GM21529 (cell line): Measurements from ENCODE around the gene POMT2.
"Not testable (repeated sequence)": the region's sequence is repeated elsewhere in the genome, so short reads cannot be mapped to it uniquely, and the experiment has no call there.

ENCODE experiments used
- ATAC-seq: cut with Tn5 transposase; IDR thresholded peaks from one replicate; pipeline ENCODE4 v1.9.1; 2021; ENCODE audit not compliant: unreplicated experiment

POMT2 gene, protein sequence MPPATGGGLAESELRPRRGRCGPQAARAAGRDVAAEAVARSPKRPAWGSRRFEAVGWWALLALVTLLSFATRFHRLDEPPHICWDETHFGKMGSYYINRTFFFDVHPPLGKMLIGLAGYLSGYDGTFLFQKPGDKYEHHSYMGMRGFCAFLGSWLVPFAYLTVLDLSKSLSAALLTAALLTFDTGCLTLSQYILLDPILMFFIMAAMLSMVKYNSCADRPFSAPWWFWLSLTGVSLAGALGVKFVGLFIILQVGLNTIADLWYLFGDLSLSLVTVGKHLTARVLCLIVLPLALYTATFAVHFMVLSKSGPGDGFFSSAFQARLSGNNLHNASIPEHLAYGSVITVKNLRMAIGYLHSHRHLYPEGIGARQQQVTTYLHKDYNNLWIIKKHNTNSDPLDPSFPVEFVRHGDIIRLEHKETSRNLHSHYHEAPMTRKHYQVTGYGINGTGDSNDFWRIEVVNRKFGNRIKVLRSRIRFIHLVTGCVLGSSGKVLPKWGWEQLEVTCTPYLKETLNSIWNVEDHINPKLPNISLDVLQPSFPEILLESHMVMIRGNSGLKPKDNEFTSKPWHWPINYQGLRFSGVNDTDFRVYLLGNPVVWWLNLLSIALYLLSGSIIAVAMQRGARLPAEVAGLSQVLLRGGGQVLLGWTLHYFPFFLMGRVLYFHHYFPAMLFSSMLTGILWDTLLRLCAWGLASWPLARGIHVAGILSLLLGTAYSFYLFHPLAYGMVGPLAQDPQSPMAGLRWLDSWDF

DNA sequence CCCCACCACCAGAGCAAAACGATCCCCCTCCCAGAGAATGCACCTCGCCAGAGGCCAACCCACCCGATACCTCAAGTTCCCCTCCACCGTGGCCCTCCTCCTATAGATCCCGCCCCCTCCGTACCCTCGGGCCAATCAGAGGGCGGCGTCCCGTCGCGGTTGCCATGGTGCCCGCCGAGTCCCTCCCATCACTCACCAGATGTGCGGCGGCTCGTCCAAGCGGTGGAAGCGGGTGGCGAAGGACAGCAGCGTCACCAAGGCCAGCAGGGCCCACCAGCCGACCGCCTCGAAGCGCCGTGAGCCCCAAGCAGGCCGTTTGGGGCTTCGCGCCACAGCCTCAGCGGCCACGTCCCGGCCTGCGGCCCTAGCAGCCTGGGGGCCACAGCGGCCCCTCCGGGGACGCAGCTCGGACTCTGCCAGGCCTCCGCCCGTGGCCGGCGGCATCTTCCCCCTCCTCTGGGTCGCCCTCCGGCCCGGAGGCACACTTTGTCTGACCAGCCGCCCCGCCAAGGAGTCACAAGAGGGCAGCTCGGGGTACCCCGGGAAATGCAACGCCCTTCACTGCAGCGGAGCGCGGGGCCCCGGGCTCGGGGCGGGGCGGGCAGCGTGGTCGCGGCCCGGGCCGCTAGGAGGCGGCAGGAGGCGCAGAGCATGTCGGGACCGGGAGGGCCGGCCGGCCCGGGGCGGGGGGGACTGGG, at the start of gene POMT2:
Gene POMT2 (minus strand): TSS at position 646 of the 698 bp plus-strand sequence. CDS start 202 bp downstream, at position 444.
- ATAC-seq: peak; percentile 66

DNA sequence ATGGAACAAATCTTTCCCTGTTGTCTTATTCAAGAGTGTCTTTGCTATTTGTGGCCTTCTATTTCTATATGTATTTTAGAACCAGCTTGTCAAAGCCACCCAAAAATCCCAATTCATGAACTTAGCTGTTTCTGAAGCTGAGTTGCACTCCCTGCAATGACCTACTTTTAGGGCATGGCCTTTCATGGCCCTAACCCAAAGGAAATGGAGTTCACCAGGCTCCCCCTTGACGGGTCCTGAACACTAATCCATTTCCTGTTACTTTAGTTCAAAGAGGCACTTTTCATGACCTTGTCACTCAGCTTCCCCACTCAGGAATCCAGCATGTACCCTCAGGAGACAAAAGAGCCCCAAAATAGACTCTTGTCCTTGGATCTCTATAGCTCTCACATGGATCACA, 48.6 kb upstream of the POMT2 start:
- no peak for ATAC-seq

DNA sequence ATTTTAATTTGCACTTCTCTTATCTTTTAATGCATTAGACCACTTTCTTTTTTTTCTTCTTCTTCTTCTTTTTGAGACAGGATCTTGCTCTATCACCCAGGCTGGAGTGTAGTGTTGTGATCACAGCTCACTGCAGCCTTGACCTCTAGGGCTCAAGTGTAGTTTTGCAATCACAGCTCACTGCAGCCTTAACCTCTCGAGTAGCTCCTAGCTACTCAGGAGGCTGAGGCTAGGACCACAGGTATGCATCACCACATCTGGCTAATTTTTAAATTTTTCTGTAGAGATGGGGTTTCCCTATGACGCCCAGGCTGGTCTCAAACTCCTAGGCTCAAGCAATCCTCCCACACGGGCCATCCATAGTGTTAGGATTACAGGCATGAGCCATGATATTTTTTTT, 43.5 kb upstream of the POMT2 start:
- ATAC-seq: peak; percentile 48

DNA sequence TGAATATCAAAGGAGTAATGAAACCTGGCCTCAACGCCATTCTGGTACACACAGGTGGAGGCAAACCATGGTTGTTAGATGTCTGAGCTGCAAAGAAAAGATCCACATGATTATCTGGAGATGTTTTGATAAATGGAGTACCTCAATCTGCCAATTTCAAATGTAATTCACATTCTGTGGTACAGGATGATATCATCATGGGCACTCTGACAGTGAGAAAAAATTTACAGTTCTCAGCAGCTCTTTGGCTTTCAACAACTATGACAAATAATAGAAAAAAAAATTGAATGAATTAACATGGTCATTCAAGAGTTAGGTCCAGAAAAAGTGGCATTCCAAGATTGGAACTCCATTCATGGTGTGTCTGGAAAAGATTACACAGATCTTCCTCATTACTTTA, 38.9 kb upstream of the POMT2 start:
- no peak for ATAC-seq

DNA sequence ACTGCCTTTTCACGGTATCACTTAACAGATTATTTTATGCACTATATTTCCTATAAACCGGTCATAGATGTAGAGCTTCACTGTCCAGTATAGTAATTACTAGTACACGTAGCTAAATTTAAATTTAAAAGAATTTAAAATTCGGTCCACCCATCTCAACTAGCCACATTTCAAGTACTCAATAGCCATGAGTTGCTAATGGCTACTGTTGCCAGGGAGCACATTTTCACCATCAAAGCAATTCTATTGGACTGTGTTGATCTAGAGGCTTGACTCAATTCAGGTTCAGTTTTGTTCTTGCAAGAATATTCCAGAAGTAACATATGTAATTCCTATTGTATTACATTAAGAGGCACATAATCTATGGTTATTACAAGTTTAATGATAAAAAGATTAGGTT, 36.2 kb upstream of the POMT2 start:
- ATAC-seq: no peak

DNA sequence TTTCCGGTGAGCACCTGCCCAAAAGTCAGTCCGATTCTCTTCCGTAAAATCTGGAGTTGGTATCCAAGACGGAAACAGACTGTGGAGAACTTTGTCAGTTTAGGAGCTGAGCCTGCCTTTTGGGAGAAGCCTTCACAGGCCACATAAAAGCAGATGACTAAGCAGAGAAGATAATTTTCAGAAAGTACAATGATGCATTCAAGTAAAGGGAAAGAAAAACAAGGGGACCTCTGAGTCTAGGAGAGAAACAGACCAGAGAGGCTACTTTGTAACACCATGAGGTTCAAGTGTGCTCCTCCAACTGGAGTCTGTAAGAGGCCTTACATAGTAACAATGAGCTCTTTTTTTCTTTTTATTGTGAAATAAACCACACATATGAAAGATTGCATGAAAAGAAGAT, 35.1 kb upstream of the POMT2 start:
- ATAC-seq: no peak

DNA sequence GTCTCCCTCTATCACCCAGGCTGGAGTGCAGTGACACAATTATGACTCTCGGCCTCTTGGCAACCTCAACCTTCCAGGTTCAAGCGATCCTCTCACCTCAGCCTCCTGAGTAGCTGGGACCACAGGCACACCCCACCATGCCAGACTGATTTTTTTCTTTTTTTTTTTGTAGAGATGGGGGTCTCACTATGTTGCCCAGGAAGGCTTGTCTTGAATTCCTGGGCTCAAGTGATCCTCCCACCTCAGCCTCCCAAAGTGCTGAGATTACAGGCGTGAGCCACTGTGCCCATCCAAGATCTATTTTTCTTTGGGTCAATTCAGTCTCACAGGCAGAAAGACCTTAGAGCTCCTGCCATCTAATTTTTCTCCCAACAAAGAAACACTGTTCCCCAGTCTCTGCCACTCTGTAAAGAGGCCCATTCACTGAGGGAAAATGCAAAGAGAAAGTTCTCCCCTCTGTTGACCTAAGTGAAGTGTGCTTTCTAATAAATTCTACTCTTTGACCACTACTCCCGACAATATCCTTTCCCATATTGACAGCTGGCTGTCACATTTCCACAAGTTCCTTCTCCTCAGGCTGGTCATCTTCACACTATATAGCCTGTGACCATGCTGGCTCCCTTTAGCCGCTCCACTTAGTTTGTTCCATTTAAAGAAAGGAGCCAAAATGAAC, 32.9 kb upstream of the POMT2 start:
- no peak for ATAC-seq

DNA sequence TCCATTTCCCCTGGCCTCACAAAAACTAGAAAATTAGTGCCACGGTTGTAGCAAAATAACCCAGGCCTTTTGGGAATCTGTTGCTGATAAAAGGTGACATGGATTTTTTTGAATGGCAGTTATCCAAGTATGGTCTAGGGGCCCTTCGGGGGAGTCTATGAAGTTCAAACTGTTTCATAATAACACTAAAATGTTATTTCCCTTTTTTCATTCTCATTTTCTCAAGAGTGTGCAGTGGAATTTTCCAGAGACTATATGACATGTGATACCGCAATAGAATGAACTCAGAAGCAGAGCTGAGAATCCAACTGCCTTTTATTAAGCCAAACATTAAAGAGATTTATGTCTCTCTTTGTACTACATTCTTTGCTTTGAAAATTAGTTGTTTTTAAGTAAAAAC, 27.1 kb upstream of the POMT2 start:
- ATAC-seq: no peak

DNA sequence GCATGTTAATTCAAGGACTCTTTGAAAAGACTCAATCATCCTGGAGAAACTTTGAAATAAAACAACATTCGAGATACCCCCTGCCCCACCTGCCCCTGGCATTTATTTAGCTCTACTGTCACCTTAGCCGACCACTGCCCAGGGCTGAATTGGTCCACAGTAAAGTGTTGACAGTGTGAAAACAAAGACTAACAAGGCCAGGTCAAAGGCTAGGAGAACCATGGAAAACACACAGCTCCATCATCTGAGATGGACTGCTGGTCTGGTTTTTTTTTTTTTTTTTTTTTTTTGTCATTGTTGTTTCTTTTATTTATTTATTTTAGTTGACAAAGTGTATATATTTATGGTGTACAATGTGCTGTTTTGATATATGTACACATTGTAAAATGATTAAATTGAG, 25.8 kb upstream of the POMT2 start:
- no peak for ATAC-seq

DNA sequence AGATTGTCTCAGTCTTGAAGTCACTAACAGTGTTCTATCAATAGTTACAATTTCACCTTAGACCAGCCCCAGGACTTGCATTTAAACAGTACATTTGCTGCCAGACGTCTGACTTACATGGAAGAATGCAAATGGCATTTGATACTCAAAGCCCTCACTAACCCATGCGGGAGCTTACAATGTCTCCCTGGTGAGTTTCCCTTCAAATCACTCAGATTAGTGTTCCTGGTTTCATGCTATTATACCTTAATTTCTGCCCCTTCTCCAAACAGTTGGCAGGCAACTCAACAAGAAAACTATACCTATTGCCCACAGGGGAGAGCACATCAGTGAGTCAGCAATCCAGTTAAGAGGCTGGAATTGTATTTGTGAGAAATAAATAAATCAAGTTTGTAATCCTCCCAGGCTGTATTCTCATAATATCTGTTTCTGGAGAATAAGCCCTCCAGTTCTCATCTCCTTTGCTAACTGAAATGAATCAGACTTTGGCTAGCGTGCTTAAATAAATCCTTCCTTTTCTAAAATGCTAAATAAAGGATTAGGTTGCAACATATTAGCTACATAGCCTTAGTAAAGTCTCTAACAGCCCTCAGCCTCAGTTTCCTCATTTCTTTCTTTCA, 23.8 kb upstream of the POMT2 start:
- no peak for ATAC-seq

DNA sequence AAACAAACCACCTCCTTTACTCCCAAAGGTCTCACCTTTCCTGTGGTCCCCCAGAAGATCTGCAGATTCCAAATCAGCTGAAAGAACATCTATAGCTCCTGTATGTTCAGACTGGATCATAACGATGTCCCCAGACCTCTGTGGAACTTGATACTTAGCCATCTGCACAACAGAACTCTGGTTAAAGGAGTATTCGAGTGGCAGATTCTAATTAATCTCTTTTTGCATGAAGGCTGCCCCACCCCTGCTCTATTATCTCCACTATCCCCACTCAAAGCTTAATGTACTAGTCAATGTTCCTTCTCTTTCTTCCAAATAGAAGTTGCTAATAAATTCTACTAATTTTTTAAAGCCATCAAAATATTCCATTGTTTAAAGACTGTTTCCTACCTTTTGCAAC, 23.0 kb upstream of the POMT2 start:
- ATAC-seq: no peak

DNA sequence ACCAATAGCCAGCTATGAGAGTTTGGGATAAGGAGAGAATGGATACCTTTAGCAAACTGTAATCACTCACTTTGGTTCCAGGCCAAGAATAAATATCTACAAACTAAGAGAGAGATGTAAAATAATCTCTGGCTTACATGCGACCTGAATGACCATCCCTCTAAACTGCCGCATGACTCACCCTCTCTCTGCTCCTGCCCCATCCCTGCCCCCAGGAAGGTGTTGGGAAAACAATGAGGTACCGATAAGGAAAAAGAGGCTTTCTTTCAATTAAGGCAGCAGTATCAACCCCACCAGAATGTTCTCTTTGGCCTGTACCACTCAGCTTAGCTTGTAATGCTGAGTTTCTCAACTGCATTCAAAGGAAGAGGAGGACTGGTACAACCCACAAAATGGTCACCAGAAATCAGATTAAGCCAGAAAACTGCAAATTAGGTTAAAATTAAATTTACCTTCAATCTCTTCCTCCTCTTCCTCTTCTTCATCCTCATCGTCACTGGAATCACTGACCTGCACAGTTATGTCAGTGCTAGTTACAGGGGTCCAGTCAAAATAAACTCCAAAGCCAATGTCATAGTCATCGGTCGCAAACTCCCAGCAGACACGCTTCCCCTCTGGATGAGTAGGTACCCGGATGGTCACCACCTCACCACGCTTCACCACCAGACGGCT, 22.2 kb upstream of the POMT2 start:
- ATAC-seq: no peak

DNA sequence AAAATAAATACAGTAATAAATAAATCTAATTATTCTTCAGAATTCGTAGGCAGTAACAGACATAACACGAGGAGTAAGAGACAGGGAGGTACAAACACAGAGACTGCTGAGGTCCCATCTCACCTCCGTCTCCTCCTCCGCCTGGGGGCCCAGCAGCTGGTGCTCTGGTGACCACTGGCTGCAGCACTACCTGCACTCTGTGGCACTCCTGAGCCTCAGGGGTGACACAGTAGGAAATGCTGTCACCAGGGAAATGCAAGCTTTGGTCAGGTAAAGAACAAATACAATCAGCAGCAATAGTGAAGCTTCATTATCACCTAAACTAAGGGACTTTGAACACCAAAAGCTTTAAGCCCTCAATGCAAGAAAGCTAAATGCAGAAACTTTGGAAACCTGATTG, 19.7 kb upstream of the POMT2 start:
- ATAC-seq: no peak

DNA sequence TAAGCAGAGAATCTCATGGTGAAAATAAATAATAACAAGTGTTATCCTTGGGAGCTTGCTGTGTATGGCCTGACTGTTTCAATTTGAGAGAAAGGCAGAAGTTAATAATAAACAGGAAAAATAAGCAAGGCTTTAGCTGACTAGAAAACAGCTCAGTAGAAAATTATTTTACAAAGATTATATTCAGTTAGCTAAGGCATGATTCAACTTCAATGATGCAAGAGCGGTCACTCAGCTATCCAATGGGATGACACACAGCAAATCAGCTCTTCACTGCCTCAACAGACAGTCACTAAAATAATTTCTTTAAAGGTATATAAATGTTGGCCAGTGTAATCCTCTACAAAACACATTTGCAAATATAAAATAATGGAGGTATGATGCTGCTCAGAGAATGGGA, 18.7 kb upstream of the POMT2 start:
- no peak for ATAC-seq

DNA sequence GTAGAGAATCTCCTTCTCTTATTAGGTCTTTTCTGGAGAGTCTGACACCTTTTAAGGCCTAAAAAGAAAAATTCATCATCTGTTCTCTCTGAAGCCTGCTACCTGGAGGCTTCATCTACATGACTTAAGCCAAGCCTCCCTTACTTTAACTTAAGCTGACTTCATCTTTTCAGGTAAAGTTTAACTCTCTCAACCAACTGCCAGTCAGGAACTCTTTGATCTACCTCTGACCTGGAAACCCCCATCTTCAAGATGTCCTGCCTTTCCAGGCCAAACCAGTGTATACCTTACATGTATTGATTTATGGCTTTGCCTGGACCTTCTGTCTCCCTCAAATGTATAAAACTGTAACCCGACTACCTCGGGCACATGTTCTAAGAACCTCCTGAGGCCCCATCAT, 17.6 kb upstream of the POMT2 start:
- ATAC-seq: no peak

DNA sequence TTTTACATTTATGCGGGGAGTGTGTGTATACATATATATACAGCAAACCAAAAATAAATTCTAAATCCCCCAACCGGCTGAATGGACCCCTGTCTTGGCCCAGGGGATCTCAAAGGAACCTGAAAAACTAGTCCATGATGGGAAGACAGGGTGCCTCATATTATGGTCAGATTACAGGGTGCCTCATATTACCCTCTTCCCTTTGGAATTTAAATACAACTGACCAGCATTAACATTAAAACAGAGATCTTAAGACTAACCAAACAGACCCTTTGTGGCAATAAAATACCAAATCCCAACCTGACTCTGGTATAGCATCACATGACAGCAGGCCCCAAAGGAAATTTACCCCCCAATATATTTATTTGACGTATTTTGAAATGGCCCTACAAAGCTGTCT, 17.2 kb upstream of the POMT2 start:
- no peak for ATAC-seq

DNA sequence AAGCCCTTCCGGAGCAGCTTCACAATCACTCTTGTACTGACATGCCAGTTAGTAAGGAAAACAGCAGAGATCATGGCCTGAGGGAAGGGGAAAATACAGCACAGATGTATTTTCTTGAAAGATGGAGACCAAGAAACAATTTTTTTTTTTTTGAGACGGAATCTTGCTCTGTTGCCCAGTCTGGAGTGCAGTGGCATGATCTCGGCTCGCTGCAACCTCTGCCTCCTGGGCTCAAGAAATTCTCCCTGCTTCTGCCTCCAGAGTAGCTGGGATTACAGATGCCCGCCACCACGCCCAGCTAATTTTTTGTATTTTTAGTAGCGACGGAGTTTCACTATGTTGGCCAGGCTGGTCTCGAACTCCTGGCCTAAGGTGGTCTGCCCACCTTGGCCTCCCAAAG, 16.6 kb upstream of the POMT2 start:
- ATAC-seq: not testable (repeated sequence)

DNA sequence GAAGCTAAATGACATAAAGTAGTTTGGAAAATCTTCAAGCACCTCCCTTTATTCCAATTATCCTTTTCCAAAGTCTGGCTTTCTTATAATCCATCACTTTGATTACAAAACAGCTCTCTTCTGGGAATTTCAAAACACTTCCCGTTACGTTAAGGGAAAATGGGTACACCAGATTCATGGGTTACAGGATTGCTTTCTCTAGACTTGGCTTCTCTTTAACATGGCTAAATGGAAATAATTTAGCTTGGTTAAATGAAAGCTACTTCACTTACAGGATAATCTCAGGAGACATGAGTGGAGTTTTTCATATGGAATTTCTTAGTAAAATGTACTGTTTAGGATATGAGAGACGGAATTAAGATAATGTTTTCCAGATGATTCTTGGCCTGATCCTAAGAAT, 14.9 kb upstream of the POMT2 start:
- no peak for ATAC-seq

DNA sequence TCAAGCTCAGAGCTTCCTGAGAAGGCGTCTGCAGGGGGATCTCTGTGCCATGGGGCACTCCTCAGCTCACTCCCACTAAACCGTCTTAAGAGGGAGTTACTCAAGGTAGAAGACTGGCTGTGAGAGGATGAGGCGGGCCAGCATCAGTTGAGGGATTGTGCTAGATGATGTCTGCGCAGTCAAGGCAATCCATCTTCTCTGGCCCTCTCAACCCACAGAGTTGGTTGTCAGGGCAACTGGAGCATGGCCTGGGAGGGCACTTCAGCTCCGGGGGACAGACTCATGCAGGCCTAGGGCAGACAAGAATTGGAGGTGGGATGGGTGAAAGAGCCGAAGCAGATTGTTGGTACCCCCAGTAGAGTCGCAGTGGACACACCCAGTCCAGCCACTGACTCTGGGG, 9.2 kb upstream of the POMT2 start:
- ATAC-seq: no peak

DNA sequence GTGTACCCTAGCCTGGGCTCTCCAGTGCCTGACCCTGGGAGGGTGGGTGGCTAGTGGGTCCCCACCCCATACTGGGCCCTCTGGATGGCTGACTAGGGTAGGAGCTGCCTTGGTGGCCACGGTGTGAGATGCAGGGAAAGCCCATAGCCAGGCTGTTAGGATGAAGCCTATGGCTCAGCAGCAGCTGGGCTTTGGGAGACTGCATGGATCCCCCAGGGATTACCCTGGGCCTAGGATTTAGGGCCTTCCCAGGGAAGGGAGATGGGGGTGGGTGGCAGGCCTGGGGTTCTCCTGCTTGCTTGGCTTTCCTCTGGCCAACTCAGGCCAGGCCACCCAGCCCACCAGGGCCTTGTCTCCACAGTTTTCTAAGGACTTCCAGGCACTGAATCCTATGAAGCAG, 6.4 kb upstream of the POMT2 start:
- no peak for ATAC-seq
